H1 (cell line): ENCODE data around the gene RBM8A. TPM values are rescaled to one million over a fixed set of nuclear protein-coding genes. Genes with fewer than 3 reads are reported as not detected.

Experiments
- E2F6 ChIP-seq: IDR thresholded peaks from 2 replicates; pipeline ENCODE4 v1.6.1; 2012; ENCODE audit warnings: inconsistent platforms
- KDM1A ChIP-seq: fragments of 200-600, 300-600 bp; sonication (generic); IDR thresholded peaks from 2 replicates; pipeline ENCODE4 v1.7.1; 2016; ENCODE audit warnings: mild to moderate bottlenecking, low read length, borderline replicate concordance
- SIRT6 ChIP-seq: IDR thresholded peaks from one replicate; pipeline ENCODE4 v1.7.1; 2012; ENCODE audit warnings: low read length, inconsistent platforms
- polyA plus RNA-seq, 7 experiments: library from polyadenylated mRNA; depleted of rRNA in 3 of 7; stranded (reverse) in 5 of 7; unstranded in 2 of 7; fragments of >200 nt in 5 of 7; fragments of 200-250 nt in 2 of 7; gene quantifications; 1 replicate in 5 of 7; 2 replicates in 1 of 7; 4 replicates in 1 of 7; pipeline versions ENCODE4 v1.2.1 to v1.2.3, GENCODE V29; 2011 to 2013; ENCODE audit warnings: missing spikeins in 2 of 7, mixed read lengths in 2 of 7
- total RNA-seq: library from RNA; stranded (reverse); fragmentation: NEBNext Ultra II Directional; extraction: Animal tissue kit (Norgen Biotek cat#: 25700); gene quantifications from 2 replicates; pipeline ENCODE4 v1.2.1, GENCODE V29; 2021

RBM8A gene
- total and polyA plus RNA-seq, 2 of the 8 experiments (the other 6 are each of a cell fraction or from before 2014, with no cell fraction given): 125 to 216 TPM

GRCh38 chr1:145874646-145875045, 52.6 kb downstream of the RBM8A start (continued):
- TF ChIP-seq E2F6 (no peak), KDM1A (no peak), SIRT6 (no peak)
